SH-SY5Y (cell line): ENCODE measurements around the gene DLL4.

ENCODE experiments used
- GATA2 ChIP-seq: IDR thresholded peaks from 2 replicates; pipeline ENCODE4 v1.6.1; 2011; ENCODE audit warnings: mild to moderate bottlenecking, low read depth, low read length
- GATA3 ChIP-seq: IDR thresholded peaks from 2 replicates; pipeline ENCODE4 v1.6.1; 2011; ENCODE audit warnings: low read depth, mild to moderate bottlenecking, low read length, moderate library complexity

- TF ChIP-seq GATA2, result no peak
- TF ChIP-seq GATA3, result no peak
These were observed 13.7 kb downstream of the DLL4 start for GRCh38 chr15:40942878-40943277.
